ENCODE data around the gene ABR.

DNA sequence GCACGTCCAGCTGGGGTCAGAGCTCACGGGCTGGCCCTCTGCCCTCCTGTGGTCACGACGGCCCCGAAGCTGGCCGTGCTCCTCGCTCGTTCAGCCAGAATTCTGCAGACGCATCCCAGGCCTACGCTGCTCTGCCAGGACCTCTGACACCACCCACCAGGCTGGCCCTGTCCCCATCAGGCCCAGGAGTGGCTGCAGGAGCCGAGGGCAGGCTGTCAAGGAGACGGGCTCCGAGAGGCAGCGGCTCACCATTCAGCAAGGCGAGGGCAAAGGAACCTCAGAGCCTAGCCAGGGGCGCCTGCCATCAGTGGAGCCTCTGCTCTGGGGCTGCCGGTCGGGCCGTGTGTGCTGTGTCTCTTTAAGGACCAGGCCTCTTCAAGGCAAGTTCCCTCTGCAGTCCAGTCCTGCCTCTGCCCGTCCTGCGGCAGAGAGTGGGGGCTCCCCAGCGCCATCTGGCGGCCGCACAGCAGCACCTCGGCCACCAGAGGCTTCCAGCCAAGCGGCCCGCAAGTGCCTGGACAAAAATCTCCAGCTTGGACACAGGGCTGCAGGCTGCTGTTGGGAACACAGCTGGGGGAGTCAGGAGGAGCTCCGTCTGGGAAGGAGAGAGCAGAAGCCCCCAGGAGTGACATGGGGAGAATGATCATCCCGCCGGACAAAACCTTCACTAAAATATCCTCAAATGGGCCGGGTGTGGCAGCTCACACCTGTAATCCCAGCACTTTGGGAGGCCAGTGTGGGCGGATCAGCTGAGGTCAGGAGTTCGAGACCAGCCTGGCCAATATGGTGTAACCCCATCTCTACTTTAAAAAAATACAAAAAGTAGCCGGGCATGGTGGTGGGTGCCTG, 7.4 kb upstream of the ABR start:
- TF ChIP-seq CTCF (IDR thresholded peaks at IDR 0.05): peak; percentile 95 to 99 (median 98)
- peak in 1 of 2 donors; percentile 42 for TF ChIP-seq POLR2A (IDR thresholded peaks at IDR 0.05)

Measured in adrenal gland (tissue), 5 donors.